GM12873 (cell line): ENCODE measurements around the gene DBI.
A peak's percentile ranks its signal among the peaks of the same experiment; 100 is the strongest.

Experiments used
- CTCF ChIP-seq: IDR thresholded peaks from 2 replicates; pipeline ENCODE4 v1.5.1; 2012; ENCODE audit warnings: low read depth, mild to moderate bottlenecking, moderate library complexity, low read length, control low read depth; ENCODE audit not compliant: insufficient read depth; ENCODE audit errors: missing control alignments

The DBI gene

GRCh38 chr2:119405151-119405550, 38.4 kb downstream of the DBI start:
- TF ChIP-seq CTCF, result no peak

- peak; percentile 76 for TF ChIP-seq CTCF
Measured at GRCh38 chr2:119407430-119408220, 40.8 kb downstream of the DBI start.

GRCh38 chr2:119408221-119408619, 41.4 kb downstream of the DBI start:
- TF ChIP-seq CTCF, result no peak

GRCh38 chr2:119409506-119409905, 42.7 kb downstream of the DBI start:
- TF ChIP-seq CTCF, result no peak

- TF ChIP-seq CTCF, result no peak
Measured at GRCh38 chr2:119414894-119415293, 48.1 kb downstream of the DBI start.

GRCh38 chr2:119415630-119416029, 48.9 kb downstream of the DBI start:
- TF ChIP-seq CTCF, result no peak

GRCh38 chr2:119416299-119416923, 49.6 kb downstream of the DBI start:
- no peak for TF ChIP-seq CTCF
